Activated CD4-positive, alpha-beta T cell treated with anti-CD3 and anti-CD28 coated beads, Interleukin-2, amount 10 ng/mL, durations not matched to agents 7 days and 5 days (primary cell): ENCODE results near the gene SNED1. TPM values are rescaled to one million over a fixed set of nuclear protein-coding genes. Genes with fewer than 3 reads are reported as not detected.
A peak's percentile ranks its signal among the peaks of the same experiment; 100 is the strongest.
"Not testable (repeated sequence)": the region's sequence is repeated elsewhere in the genome, so short reads cannot be mapped to it uniquely, and the experiment has no call there.

Experiments
- CTCF ChIA-PET: fragments of 350-600 bp; sonication (Branson Sonifier 250); formaldehyde crosslinking; loops from one replicate; lab custom pipeline; 2021; ENCODE audit warnings: antibody characterized with exemption; lab: Charles Lee
- POLR2A ChIA-PET: fragments of 350-600 bp; sonication (Branson Sonifier 250); formaldehyde crosslinking; loops from one replicate; lab custom pipeline; 2021; ENCODE audit warnings: antibody characterized with exemption; lab: Charles Lee
- DNase-seq: peaks from one replicate; pipeline ENCODE4 v3.0.0-alpha.2; 2020
- H3K27ac Mint-ChIP-seq: one replicate; pipeline ENCODE4 v1.8.0; 2021; ENCODE audit warnings: mild to moderate bottlenecking, moderate library complexity, mixed read lengths
- H3K27me3 Mint-ChIP-seq: one replicate; pipeline ENCODE4 v1.8.0; 2021; ENCODE audit warnings: mixed read lengths
- H3K36me3 Mint-ChIP-seq: one replicate; pipeline ENCODE4 v1.8.0; 2021; ENCODE audit warnings: low read depth, mixed read lengths
- H3K4me1 Mint-ChIP-seq: one replicate; pipeline ENCODE4 v1.8.0; 2021; ENCODE audit warnings: mixed read lengths
- H3K4me3 Mint-ChIP-seq: one replicate; pipeline ENCODE4 v1.8.0; 2021; ENCODE audit warnings: mild to moderate bottlenecking, moderate library complexity, mixed read lengths
- H3K9me3 Mint-ChIP-seq: one replicate; pipeline ENCODE4 v1.8.0; 2021; ENCODE audit warnings: mixed read lengths
- total RNA-seq, 2 experiments: library from RNA; stranded (reverse); gene quantifications; one replicate each; pipeline ENCODE4 v1.2.3, GENCODE V29; 2021

Gene SNED1
- total RNA-seq, 2 experiments from 2014 or later: 6.1 to 8.6 TPM

- H3K27me3 Mint-ChIP-seq: no peaks in the 10 kb centered on the region
- no peaks in the 10 kb centered on the region for H3K9me3 Mint-ChIP-seq
- H3K4me3 Mint-ChIP-seq: no peak overlapping the region
- ChIA-PET POLR2A (no interaction called here), CTCF (interaction anchor here (0.8 kb wide), 1 partner anchor 32 kb away, joined by 3 read pairs; no protein-coding TSS in a partner anchor)
- peaks cover 52% of the 10 kb centered on the region for H3K36me3 Mint-ChIP-seq
- DNase-seq: no peak
- peaks cover 31% of the 10 kb centered on the region for H3K4me1 Mint-ChIP-seq
- H3K27ac Mint-ChIP-seq: no peak overlapping the region
Measured at GRCh38 chr2:241091734-241092445, 93.5 kb downstream of the SNED1 start.

GRCh38 chr2:241092677-241093076 lies 94.3 kb downstream of the SNED1 start:
- Mint-ChIP-seq H3K36me3 (peaks cover 54% of the 10 kb centered on the region), H3K27me3 (no peaks in the 10 kb centered on the region), H3K4me3 (no peak overlapping the region), H3K27ac (no peak overlapping the region), H3K4me1 (peaks cover 39% of the 10 kb centered on the region), H3K9me3 (no peaks in the 10 kb centered on the region)
- DNase-seq: no peak
- CTCF ChIA-PET: no interaction called here
- POLR2A ChIA-PET: no interaction called here

GRCh38 chr2:241093133-241093781 lies 94.8 kb downstream of the SNED1 start:
- H3K4me3 Mint-ChIP-seq, H3K27me3 Mint-ChIP-seq, H3K9me3 Mint-ChIP-seq, POLR2A ChIA-PET, H3K27ac Mint-ChIP-seq, DNase-seq: not testable (repeated sequence)
- H3K4me1 Mint-ChIP-seq: peaks cover 44% of the 10 kb centered on the region
- H3K36me3 Mint-ChIP-seq: peaks cover 52% of the 10 kb centered on the region
- CTCF ChIA-PET: interaction anchor here (0.7 to 1.1 kb wide), 2 partner anchors 14 to 199 kb away, joined by 3 read pairs; no protein-coding TSS in a partner anchor

- Mint-ChIP-seq H3K4me1 (peaks cover 47% of the 10 kb centered on the region), H3K36me3 (peaks cover 54% of the 10 kb centered on the region), H3K4me3 (no peak overlapping the region), H3K9me3 (no peaks in the 10 kb centered on the region), H3K27me3 (no peaks in the 10 kb centered on the region), H3K27ac (no peak overlapping the region)
- CTCF ChIA-PET: interaction anchor here (1.1 kb wide), 1 partner anchor 13 kb away, joined by 3 read pairs; no protein-coding TSS in a partner anchor
- POLR2A ChIA-PET: no interaction called here
- no peak for DNase-seq
Measured at GRCh38 chr2:241094172-241094571, 95.8 kb downstream of the SNED1 start.

GRCh38 chr2:241094924-241095420 lies 96.6 kb downstream of the SNED1 start:
- H3K27ac Mint-ChIP-seq: peak overlapping the region; percentile 74
- H3K4me3 Mint-ChIP-seq: no peak overlapping the region
- DNase-seq: no peak
- ChIA-PET POLR2A (no interaction called here), CTCF (no interaction called here)
- peaks cover 53% of the 10 kb centered on the region for H3K4me1 Mint-ChIP-seq
- H3K27me3 Mint-ChIP-seq: no peaks in the 10 kb centered on the region
- peaks cover 58% of the 10 kb centered on the region for H3K36me3 Mint-ChIP-seq
- no peaks in the 10 kb centered on the region for H3K9me3 Mint-ChIP-seq

GRCh38 chr2:241095594-241096290 lies 97.3 kb downstream of the SNED1 start:
- Mint-ChIP-seq H3K27ac (peak overlapping the region; percentile 74), H3K36me3 (peaks cover 60% of the 10 kb centered on the region), H3K4me3 (peak overlapping the region; percentile 18), H3K27me3 (no peaks in the 10 kb centered on the region), H3K9me3 (no peaks in the 10 kb centered on the region), H3K4me1 (peaks cover 58% of the 10 kb centered on the region)
- ChIA-PET CTCF (interaction anchor here (0.5 to 0.8 kb wide), 2 partner anchors 18 to 138 kb away, joined by 3 read pairs; no protein-coding TSS in a partner anchor), POLR2A (no interaction called here)
- peak; percentile 65 for DNase-seq

GRCh38 chr2:241096979-241097378 lies 98.6 kb downstream of the SNED1 start:
- Mint-ChIP-seq H3K36me3 (peaks cover 58% of the 10 kb centered on the region), H3K27me3 (no peaks in the 10 kb centered on the region), H3K4me3 (no peak overlapping the region), H3K27ac (peak overlapping the region; percentile 26), H3K4me1 (peaks cover 64% of the 10 kb centered on the region), H3K9me3 (no peaks in the 10 kb centered on the region)
- DNase-seq: no peak
- CTCF ChIA-PET: no interaction called here
- POLR2A ChIA-PET: no interaction called here

GRCh38 chr2:241099246-241099645 lies 100.8 kb downstream of the SNED1 start:
- POLR2A ChIA-PET: interaction anchor here (0.6 kb wide), 1 partner anchor 114 kb away, joined by 3 read pairs; no protein-coding TSS in a partner anchor
- Mint-ChIP-seq H3K4me3 (no peak overlapping the region), H3K9me3 (no peaks in the 10 kb centered on the region), H3K36me3 (peaks cover 50% of the 10 kb centered on the region), H3K4me1 (peaks cover 75% of the 10 kb centered on the region), H3K27me3 (no peaks in the 10 kb centered on the region), H3K27ac (no peak overlapping the region)
- CTCF ChIA-PET: no interaction called here
- no peak for DNase-seq

- ChIA-PET POLR2A (interaction anchor here (0.6 to 0.8 kb wide), 2 partner anchors 47 to 538 kb away, joined by 3 read pairs; no protein-coding TSS in a partner anchor), CTCF (interaction anchor here (0.6 to 0.9 kb wide), 2 partner anchors 8 to 783 kb away, joined by 3 to 4 read pairs; no protein-coding TSS in a partner anchor)
- Mint-ChIP-seq H3K27ac (peak within 1 kb of the TSS; percentile 97), H3K4me1 (peaks cover 47% of the 10 kb centered on the region), H3K36me3 (peaks cover 28% of the 10 kb centered on the region), H3K27me3 (no peaks in the 10 kb centered on the region), H3K9me3 (no peaks in the 10 kb centered on the region), H3K4me3 (peak within 1 kb of the TSS; percentile 92)
- peak; percentile 89 for DNase-seq
Measured at GRCh38 chr2:241102239-241102803, 103.9 kb downstream of the SNED1 start, which contains the start of gene MTERF4. MTERF4 (minus strand) TSS chr2:241102287; CDS start chr2:241102273, 14 bp downstream.

GRCh38 chr2:241103176-241103595 lies 104.8 kb downstream of the SNED1 start:
- Mint-ChIP-seq H3K4me1 (peaks cover 46% of the 10 kb centered on the region), H3K27ac (peak overlapping the region; percentile 97), H3K4me3 (peak overlapping the region; percentile 92), H3K36me3 (peaks cover 21% of the 10 kb centered on the region), H3K9me3 (no peaks in the 10 kb centered on the region), H3K27me3 (no peaks in the 10 kb centered on the region)
- CTCF ChIA-PET: no interaction called here
- POLR2A ChIA-PET: no interaction called here
- no peak for DNase-seq

GRCh38 chr2:241104611-241105010 lies 106.2 kb downstream of the SNED1 start:
- H3K27me3 Mint-ChIP-seq, DNase-seq, POLR2A ChIA-PET, H3K9me3 Mint-ChIP-seq, H3K27ac Mint-ChIP-seq, H3K4me3 Mint-ChIP-seq: not testable (repeated sequence)
- CTCF ChIA-PET: interaction anchor here (0.7 kb wide), 2 partner anchors 31 to 508 kb away, joined by 4 to 6 read pairs; no protein-coding TSS in a partner anchor
- peaks cover 46% of the 10 kb centered on the region for H3K4me1 Mint-ChIP-seq
- H3K36me3 Mint-ChIP-seq: peaks cover 20% of the 10 kb centered on the region

GRCh38 chr2:241105641-241106040 lies 107.2 kb downstream of the SNED1 start:
- Mint-ChIP-seq H3K9me3 (no peaks in the 10 kb centered on the region), H3K27ac (peak overlapping the region; percentile 36), H3K27me3 (no peaks in the 10 kb centered on the region), H3K36me3 (peaks cover 18% of the 10 kb centered on the region), H3K4me3 (no peak overlapping the region), H3K4me1 (peaks cover 45% of the 10 kb centered on the region)
- DNase-seq: no peak
- ChIA-PET POLR2A (no interaction called here), CTCF (no interaction called here)
